Daoy (cell line): ENCODE measurements around the gene CACNA2D2. TPM values are rescaled to one million over a fixed set of nuclear protein-coding genes. Genes with fewer than 3 reads are reported as not detected.
A peak's percentile ranks its signal among the peaks of the same experiment; 100 is the strongest.

Source experiments
- DNase-seq: peaks from one replicate; pipeline ENCODE4 v3.0.0-alpha.2; 2015; ENCODE audit warnings: low read depth
- total RNA-seq: library from RNA; depleted of rRNA; stranded (reverse); fragments of >200 nt; shearing (Covaris generic); gene quantifications from 2 replicates; pipeline ENCODE4 v1.2.3, GENCODE V29; 2014

The CACNA2D2 gene
- total RNA-seq, 1 experiment from 2014 or later, result not detected

- peak; percentile 11 for DNase-seq
Measured at GRCh38 chr3:50428007-50428633, 75.3 kb downstream of the CACNA2D2 start.

GRCh38 chr3:50427217-50427616 lies 76.2 kb downstream of the CACNA2D2 start:
- DNase-seq, result no peak

- no peak for DNase-seq
Measured at GRCh38 chr3:50425911-50426310, 77.5 kb downstream of the CACNA2D2 start.

GRCh38 chr3:50423543-50423942 lies 79.9 kb downstream of the CACNA2D2 start:
- DNase-seq, result no peak

- DNase-seq, result no peak
Measured at GRCh38 chr3:50422153-50422552, 81.3 kb downstream of the CACNA2D2 start.

- peak; percentile 24 for DNase-seq
Measured at GRCh38 chr3:50419595-50420370, 83.7 kb downstream of the CACNA2D2 start.

GRCh38 chr3:50418850-50419249 lies 84.6 kb downstream of the CACNA2D2 start:
- peak; percentile 42 for DNase-seq

- no peak for DNase-seq
Measured at GRCh38 chr3:50417637-50418033, 85.8 kb downstream of the CACNA2D2 start.

GRCh38 chr3:50416736-50417636 lies 86.4 kb downstream of the CACNA2D2 start:
- DNase-seq, result no peak

- no peak for DNase-seq
Measured at GRCh38 chr3:50415816-50416215, 87.6 kb downstream of the CACNA2D2 start.

GRCh38 chr3:50415061-50415460 lies 88.4 kb downstream of the CACNA2D2 start:
- DNase-seq, result no peak

- DNase-seq, result no peak
Measured at GRCh38 chr3:50414616-50415015, 88.8 kb downstream of the CACNA2D2 start.

GRCh38 chr3:50412231-50412754 lies 91.1 kb downstream of the CACNA2D2 start:
- no peak for DNase-seq

- peak; percentile 41 for DNase-seq
Measured at GRCh38 chr3:50411229-50411628, 92.2 kb downstream of the CACNA2D2 start.

- no peak for DNase-seq
Measured at GRCh38 chr3:50410608-50411139, 92.8 kb downstream of the CACNA2D2 start.

- no peak for DNase-seq
Measured at GRCh38 chr3:50410185-50410584, 93.2 kb downstream of the CACNA2D2 start.

GRCh38 chr3:50408443-50408944 lies 94.9 kb downstream of the CACNA2D2 start:
- DNase-seq, result no peak

GRCh38 chr3:50406487-50406886 lies 96.9 kb downstream of the CACNA2D2 start:
- no peak for DNase-seq

- peak; percentile 11 for DNase-seq
Measured at GRCh38 chr3:50405249-50405648, 98.2 kb downstream of the CACNA2D2 start.

- no peak for DNase-seq
Measured at GRCh38 chr3:50401978-50402595, 101.3 kb downstream of the CACNA2D2 start.

GRCh38 chr3:50396502-50396901 lies 106.9 kb downstream of the CACNA2D2 start:
- no peak for DNase-seq
